ENCODE measurements around the gene RYK.

DNA sequence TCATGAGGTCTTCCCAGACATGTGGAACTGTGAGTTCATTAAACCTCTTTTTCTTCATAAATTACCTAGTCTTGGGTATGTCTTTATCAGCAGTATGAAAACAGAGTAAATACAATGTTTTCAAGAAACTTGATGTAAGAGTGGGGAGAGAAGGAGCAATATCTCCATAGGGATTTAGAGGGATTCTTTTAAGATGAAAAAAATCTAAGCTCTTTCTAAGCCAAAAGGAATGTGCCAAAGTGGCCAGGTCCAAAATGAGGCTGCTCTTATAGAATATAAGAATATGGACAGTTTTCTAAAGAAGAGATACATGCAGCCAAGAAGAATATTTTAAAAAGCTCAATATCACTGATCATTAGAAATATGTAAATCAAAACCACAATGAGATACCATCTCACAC lies 23.9 kb upstream of the RYK start:
- TF ChIP-seq EZH2 (IDR thresholded peaks at IDR 0.05; ENCODE audit: insufficient read depth, poor library complexity, severe bottlenecking) (no peak), EZH2phosphoT487 (IDR thresholded peaks at IDR 0.05; ENCODE audit: insufficient read depth, low read depth) (no peak)

Measured in GM23248 (cell line).